Left colon (tissue), 2 donors: Measurements from ENCODE around the gene RAX2. TPM values are rescaled to one million over a fixed set of nuclear protein-coding genes. Genes with fewer than 3 reads are reported as not detected.
A peak's percentile ranks its signal among the peaks of the same experiment; 100 is the strongest.

Experiments used
- ATAC-seq: fragments of 200-7000 bp; cut with Tn5 transposase; one replicate; pipeline ENCODE4 v1.9.1; 2020; ENCODE audit warnings: mild to moderate bottlenecking, moderate library complexity
- DNase-seq, 2 donors: peaks; one replicate each; pipeline ENCODE4 v3.0.0-alpha.2; 2020
- intact Hi-C, 2 donors: fragments of 100-400 bp; cut with DNase I in 1 of 2; cut with micrococcal nuclease in 1 of 2; formaldehyde crosslinking; loops; one replicate each; pipeline versions ENCODE4 v1.11.2 to v1.14.0; 2022; cut with DNase I, micrococcal nuclease
- total RNA-seq, 2 donors: library from RNA; stranded (reverse); fragmentation: NEBNext Ultra II Directional; extraction: Animal tissue kit (Norgen Biotek cat#: 25700); gene quantifications; one replicate each; pipeline ENCODE4 v1.2.1, GENCODE V29; 2021
- donor health status: DM: no; HTN: no; CAD: no.
- donor health status: DM: yes; HTN: yes; CAD: no.

Gene RAX2
- total RNA-seq, 2 donors from 2014 or later, result not detected

DNA sequence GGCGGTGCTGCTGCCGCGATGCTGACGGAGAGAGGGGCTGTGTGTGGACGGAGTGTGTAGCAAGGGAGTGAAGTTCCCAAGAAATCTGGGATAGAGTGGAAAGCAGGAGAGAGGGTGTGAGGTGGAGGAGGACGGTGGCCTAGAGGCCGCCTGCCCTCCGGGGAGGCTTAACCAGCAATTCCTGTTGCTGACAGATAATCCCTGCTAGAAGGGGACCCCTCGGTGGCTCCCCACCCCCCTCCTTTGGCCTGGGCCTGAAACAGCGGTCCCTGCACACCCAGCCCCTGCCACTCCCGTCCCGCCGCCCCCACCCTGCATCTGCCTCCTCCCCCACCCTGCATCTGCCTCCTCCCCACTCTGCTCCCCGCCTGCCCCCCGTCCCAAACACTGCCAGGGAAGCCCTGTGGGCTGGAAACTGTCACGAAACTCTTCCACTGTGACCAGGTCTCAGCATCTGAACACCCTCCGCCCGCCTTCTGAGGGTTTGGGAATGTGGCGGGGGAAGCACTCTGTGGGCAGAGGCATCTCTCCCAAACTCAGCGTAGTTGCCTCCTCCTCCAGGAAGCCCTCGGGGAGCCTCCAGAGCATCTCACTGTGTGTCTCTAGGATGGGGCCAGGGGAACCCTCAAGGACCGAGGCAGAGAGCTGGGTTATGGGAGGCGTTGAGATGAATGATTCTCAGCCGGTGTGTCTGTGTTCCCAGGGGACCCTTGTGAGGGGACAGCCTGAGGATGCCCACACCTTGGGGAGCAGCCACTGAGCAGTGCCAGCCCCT is 31.3 kb upstream of the RAX2 start:
- intact Hi-C loops, result no loop called here
- ATAC-seq, result no peak

DNA sequence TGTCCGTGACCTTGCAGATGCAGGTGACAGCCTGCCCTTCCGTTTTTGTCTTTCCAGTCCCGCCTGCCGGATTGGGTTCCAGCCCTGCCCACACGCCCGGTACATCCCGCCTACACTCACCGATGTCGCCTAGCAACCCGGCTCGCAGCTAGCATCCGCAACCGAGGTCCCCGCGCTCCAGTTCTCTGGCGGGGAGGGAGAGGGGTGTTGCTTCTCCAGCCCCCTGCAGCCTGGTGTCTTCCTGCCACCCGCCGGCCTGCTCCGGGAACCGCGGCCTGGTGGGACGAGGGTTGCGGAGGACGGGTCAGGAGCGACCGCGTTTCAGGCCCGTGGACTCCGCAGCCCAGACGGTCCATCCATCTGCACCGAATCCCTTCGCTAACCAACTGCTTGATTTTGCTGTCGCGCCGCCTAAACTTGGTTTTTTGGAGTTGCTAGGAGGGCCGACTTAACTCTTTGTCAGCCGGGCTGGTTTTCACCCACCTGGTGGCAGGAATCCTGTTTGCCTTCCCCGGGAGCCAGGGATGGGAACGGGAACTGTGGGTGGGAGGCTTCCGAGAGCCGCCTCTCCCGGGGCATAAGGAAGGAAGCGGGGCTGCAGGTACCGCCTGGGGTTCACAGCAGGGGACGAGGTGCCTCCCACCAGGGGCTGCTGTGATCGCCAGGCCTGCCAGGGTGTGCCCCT is 29.5 kb upstream of the RAX2 start:
- intact Hi-C loops, result no loop called here
- DNase-seq (peak in 1 of 2 donors; percentile 50), ATAC-seq (no peak)

More for the DNA sequence above, 31.3 kb upstream of the RAX2 start:
- no peak for DNase-seq

DNA sequence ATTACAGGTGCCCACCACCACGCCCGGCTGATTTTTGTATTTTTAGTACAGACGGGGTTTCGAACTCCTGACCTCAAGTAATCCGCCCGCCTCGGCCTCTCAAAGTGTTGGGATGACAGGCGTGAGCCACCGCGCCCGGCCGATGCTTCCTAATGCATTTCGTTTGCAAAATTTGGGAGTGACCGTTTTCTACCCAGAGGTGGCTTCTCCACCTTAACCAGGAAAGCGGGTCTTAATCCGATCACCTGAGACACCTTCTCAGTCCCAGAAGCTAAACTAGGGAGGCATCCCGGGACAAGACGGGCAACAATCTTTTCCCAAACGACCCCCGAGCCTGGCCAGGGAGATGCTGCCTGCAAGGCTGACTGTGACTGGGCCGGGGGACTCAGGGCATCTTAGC is 29.0 kb upstream of the RAX2 start:
- intact Hi-C loops, result no loop called here
- ATAC-seq (no peak), DNase-seq (no peak)

DNA sequence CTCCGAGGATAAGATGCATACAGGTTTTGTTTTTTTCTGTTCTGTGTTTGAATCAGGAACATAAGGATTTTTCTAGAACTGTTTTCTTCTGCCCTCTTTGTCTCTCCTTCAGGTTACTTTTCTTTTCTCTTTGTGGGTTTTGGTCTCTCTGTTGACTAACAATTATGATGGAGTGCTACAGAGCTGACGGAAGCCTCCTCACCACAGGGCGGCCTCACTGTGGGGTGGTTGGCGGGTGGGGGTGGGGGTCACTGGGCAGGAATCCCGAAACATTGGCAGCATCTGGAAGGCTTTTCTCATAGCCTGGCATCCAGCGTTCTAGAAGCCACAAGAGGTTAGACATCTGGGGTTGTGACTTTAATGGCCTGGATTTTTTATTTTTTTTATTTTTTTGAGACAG is 26.1 kb upstream of the RAX2 start:
- no peak for ATAC-seq
- DNase-seq, result no peak
- intact Hi-C loops, result no loop called here

DNA sequence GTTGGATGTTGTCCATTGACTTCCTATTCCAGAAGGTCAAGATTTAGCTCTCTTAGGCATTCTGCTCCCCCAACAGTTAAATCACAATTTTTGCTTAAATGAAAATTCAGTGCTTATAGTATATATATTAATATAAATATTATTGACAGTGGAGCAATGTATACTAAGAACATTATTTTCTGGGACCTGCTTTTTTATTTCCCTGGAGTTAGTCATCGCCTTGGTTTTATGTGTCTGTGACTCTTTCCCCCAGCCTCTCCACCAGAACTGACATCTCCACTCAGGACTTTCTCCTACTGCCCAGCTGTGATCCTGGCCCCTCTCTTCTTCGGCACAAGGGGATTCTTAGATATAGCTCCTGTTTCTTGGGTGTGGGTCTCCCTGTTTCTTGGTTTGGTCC is 24.3 kb upstream of the RAX2 start:
- no peak for DNase-seq
- intact Hi-C loops, result no loop called here
- ATAC-seq, result no peak

DNA sequence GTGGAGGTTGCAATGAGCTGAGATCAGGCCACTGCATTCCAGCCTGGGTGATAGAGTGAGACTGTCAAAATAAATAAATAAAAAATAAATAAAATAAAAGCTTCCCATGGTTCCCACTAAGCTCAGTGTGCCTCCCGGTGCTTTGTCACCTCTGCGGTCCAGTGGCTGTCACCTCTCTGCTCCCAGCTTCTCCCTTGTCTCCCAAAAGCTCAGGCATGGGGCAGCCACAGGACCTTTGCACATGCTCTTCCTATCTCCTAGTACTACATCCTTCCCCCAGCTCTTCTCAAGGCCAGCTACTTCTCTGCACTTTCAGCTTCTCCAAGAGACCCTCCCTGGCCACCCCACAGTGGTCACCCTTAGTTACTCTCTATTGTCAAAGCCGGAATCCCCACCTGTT is 21.8 kb upstream of the RAX2 start:
- intact Hi-C loops, result no loop called here
- DNase-seq (no peak), ATAC-seq (no peak)

DNA sequence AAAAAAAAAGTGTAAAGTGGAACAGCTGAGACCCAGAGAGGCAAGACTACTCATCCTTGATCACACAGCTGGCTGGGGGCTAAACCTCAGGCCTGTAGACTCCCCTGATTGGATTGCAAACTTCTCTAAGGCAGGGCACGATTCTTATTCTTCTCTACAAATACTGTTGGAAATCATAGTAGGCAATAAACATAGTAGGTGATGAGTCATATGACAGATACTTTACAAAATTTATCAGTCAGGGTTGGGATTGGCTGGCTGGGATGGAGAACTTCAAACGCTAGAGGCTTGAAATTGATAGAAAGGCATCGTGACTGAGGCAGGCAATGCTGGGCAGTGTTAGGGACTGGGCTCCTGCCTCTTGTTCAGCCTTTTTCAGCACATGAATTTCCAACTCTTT is 20.1 kb upstream of the RAX2 start:
- intact Hi-C loops, result no loop called here
- ATAC-seq (no peak), DNase-seq (no peak)

DNA sequence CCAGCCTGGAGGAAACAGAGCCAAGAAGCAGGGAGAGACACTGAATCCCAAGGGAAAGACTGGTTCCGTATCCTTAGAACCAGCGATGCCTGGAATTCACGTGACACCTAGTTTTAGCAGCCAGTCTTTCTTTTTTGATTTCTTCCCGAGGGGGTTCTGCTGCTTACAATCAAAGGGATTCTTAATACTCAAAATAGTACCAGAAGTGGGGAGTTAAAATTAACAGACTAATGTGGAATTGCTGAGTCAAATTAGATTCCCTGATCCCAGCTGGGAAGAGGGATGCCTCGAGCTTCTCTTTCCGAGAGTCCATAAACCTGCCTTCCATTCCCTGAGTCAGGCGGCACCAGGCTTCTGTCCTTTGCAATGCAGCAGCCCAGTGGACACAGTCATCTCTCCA is 18.9 kb upstream of the RAX2 start:
- intact Hi-C loops, result no loop called here
- ATAC-seq (no peak), DNase-seq (no peak)

DNA sequence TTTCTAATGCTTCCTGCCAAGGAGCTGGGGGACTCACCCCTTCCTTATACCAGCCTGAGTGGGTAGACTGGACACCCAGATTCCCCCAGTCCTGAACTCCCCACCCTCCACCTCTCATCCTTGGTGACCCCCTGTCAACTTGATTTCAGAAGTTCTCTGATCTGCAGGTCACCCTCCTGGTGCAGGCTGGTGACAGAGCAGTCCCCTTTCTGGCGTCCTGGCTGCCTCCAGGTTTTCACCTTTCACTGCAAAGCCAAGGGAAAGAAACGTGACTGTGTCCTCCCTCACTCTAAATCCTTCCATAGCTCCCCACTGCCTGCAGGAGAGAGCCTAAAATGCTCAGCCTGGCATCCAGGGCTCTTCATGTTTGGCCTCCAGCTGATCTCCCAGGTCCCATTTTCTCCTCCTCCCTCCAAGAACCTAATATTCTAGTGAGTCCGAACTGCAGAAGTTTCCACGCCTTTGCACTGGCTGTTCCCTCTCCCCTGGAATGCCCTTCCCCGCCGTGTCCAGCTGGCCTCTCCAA is 18.2 kb upstream of the RAX2 start:
- ATAC-seq, result no peak
- intact Hi-C loops, result no loop called here
- DNase-seq, result no peak

DNA sequence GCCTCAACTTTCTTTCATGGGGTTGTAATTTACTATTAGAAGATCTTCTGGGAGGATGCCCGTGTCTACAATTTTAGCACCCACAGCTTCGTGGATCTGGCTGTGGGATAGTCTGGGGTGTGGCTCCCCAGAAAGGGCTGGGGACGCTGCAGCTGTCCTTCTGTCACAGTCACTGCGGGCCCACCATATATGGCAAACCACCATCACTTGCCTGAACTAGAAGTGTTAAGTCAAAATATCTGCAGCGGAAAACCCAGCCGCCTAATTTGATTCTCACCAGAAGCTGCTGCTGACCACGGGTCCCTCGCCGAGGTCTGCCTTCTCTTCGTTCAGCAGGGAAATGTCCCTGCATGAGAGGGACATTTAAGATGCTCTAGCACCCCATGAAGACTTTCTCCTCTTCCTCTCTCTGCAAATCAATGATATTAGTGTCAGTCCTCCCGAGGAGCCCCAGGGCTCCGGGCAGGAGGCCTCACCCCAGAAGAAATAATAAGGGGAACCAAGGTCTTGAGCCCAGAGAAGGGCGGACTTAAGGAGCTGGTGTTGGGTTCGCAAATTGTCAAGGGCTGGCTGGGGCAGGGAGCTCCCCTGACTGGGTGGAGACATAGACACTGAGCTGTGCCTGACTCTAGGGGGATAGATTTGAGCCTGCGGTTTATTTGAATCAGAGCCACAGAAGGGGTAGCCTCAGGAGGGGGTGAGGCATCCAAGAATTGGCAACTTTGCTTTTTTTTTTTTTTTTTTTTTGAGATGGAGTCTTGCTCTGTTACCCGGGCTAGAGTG is 17.2 kb upstream of the RAX2 start:
- ATAC-seq (no peak), DNase-seq (no peak)
- intact Hi-C loops, result no loop called here

DNA sequence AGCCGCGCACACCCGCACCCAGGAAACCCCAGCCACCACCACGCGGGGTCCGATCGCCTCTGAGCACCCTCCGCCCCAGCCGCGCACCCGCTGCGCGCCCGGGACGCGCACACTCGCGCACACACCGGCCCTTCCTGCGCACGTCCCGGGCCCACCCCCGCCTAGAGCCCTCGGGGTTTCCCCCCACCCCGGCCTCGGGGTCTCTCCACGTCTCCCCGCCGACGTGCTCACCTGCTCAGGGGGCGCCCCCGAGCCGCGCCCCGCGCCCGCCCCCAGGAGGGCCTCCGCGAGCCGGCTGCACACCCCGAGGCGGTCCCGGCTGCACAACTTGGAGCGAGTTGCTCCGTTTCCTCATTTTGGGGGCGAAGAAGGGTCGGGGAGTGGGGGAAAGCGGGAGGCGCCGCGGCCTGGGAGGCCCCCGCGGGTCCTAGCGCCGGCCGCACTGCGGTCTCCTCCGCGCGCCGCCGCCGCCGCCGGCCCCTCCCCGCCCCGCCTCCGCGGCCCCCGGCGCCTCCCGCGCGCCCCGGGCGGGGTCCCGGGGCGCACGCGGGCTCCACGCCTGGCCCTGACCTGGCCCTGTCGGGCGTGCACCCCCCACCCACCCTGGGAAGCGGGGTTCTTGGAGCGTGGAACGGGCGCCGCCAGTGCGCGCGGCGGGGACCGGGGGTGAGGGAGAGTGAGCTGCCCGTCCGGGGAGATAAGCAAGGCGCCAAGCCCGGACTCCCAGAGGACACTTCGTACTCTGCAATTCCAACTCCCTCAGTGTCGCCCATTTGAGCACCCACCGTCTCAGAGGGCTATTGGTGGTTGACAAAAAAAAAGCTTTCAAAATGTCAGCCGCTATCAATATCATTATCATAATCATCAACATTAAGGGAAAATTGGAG is 14.2 kb upstream of the RAX2 start, which contains the start of gene MATK:
MATK (minus strand) TSS at position 444 of the 887 bp plus-strand sequence. CDS start 1,246 bp downstream, outside the sequence.
- intact Hi-C loops, result no loop called here
- DNase-seq, result no peak
- no peak for ATAC-seq

DNA sequence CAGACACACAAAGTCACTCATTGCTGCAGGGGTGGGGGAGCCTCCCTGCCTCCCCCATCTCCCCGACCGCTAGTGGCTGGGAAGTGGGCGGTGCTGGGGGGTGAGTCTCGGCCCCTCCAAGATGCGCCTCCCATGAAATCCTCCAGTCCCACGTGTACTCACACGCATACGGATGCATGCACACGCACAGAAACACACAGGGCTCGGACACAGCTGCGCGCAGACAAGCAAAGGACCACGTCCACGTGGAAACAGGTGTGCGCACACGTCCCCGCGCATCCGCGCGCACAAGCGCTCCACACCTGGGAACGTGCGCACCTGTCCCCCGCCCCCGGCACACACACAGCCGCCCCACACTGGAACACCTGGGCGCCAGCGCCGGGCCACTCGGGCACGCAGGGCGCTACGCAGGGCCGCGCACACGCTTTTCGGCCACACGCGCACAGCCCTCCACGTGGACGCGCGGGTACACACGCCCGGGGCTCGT is 13.5 kb upstream of the RAX2 start:
- intact Hi-C loops, result no loop called here
- no peak for DNase-seq
- no peak for ATAC-seq

DNA sequence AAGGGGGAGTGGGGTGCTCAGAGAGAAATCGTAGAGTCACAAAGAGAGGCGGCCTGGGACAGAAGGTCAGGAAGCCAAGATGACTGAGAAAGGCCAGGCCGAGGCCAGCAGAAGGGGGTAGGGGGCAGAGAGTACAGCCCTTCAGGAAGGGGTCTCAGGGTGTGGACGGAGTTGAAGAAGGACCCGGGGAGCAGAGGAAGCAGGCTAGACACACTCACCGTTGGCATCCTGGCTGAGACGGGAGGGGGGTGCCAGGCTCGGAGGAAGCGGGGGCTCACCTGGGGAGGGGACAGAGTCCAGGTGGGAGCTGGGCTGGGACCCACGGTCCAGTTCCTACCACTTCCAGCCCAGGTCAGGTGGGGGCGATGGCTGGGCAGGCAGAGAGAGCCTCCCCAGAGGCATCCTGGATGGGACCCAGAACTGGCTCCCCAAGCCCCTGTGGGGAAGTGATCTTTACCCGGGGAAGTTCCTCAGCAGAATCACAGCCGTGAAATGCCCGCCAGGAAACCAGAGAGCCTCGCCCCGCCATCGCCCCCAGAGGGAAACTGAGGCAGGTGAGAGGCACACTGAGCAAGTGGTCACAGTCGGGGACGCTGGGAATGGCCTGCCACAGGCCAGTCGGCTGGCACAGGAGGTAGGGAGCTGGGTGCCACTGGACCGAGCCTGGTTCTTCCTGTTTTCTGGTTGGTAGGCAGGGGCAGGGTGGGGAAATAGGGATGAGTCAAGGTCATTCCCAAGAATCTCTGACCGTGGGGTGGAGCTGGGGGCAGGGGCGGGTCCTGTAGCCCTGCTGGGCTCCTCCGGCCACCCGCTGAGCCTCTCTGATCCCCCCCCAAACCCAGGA is 12.8 kb upstream of the RAX2 start:
- ATAC-seq (no peak), DNase-seq (no peak)
- intact Hi-C loops, result no loop called here

DNA sequence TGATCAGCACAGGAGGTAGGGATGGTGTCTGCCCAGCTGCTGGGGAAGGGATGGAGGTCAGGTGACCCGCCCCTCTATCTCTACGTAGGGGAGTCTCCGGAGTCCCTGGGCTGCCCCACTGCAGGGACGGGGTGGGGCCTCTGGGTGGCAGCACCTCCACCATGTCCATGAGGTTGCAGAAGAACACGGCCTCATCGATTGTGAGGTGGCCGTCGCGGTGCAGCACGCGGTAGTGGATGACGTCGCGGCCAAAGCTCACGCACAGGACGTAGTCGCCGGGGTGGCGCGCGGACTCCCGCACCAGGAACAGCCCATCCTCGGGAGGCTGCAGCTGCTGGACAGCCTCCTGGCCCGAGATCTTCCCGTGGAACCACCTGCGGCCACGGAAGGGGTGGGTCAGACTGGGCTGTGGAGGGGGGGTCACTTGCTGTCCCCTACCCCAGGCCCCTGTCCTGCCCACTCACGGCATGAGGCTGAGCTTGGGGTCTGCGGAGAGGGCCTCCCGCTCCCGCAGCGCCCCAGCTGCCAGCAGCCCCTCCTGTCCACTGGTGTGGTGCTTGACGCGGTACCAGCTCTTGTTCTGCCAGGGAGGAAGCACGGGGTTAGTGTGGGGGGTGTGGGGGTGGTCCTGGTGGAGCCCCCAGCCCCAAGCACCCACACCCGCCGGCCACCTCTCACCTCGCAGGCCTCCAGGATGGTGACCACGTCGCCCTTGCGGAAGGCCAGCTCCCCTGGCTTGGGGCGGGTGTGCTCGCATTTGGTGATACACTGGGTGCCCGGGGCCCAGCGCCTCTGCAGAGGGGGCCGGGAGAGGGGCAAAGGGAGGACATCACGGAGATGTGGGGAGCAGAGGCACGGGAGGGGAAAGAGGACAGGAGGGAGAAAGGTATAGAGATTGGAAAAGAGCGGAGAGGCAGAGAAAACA is 11.9 kb upstream of the RAX2 start:
- ATAC-seq, result no peak
- intact Hi-C loops, result no loop called here
- no peak for DNase-seq

DNA sequence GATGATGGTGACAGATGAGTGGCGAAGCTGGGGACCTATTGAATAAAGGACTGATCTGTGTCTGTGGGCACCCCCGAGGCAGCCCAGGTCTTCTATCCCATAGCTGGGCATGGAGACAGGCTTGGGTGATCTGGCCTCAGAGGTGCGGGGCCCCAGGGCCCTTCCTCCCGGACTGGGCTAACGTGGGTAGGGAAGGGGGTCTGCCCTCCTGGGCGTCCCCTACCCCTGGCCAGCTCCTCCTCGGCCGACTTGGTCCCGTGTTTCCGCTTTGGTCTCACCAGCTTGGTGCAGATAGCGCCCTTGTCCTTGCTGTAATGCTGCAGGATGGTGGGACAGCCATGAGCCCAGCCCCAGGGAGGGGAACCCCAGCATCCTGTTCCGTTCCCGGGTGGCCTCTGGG is 10.9 kb upstream of the RAX2 start:
- intact Hi-C loops, result no loop called here
- DNase-seq (no peak), ATAC-seq (no peak)

DNA sequence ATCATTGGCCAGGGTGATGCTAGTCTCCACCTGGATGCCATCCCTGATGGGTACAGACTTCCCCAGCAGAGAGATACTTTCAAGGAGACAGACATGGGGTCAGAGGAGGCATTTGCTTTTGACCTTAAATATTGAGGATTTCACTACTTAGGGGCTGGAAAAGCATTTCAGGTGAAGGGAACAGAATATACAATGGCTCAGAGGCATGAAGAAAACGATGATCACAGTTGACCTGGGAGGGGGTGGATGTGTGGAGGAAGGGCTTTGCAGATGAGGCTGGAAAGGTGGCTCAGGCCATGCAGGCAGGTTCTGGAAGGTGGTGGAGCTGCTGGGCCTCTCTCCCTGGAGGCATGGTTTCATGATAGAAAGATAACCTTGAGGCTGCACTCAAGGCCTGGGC is 10.3 kb upstream of the RAX2 start:
- ATAC-seq (no peak), DNase-seq (no peak)
- intact Hi-C loops, result no loop called here

DNA sequence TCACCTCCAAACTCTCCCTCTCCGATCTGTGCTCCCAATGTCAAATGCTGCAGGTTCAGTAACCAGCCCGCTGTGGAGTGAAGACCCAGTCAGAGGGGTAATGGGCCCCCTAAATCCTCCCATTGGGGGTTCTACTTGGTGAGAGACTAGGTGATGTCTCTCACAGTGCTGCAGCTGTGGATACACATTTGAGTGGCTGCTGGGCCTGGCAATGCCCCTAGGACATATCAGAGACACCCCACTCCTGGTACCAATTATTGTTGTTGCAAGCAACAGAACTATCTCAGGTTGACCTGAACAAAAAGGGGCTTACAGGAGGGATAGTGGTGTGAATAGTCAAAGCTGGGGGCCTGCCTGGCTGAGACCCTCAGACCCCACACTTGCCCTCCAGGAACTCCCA is 9.6 kb upstream of the RAX2 start:
- intact Hi-C loops, result no loop called here
- DNase-seq (no peak), ATAC-seq (no peak)
